Measurements from ENCODE around the gene LPA.

The LPA gene

DNA sequence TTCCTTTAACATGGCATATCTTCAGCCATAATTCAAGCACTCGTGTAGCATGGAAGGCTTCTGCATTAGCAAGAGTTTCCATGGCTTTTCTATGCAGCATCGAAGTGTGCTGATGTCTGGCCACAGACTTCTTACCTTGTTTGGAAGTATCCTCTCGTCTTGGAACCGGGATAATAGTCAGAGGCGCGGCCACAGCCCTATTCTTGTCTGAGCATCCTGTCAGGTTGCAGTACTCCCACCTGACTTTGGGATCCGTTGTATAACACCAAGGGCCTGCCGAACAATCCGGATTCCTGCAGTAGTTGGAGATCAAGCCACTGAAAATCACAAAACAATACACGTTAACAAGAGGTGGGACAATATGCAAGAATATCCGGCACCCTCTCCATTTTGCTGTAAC lies 177.0 kb downstream of the LPA start:
- TF ChIP-seq, protein P1, sequence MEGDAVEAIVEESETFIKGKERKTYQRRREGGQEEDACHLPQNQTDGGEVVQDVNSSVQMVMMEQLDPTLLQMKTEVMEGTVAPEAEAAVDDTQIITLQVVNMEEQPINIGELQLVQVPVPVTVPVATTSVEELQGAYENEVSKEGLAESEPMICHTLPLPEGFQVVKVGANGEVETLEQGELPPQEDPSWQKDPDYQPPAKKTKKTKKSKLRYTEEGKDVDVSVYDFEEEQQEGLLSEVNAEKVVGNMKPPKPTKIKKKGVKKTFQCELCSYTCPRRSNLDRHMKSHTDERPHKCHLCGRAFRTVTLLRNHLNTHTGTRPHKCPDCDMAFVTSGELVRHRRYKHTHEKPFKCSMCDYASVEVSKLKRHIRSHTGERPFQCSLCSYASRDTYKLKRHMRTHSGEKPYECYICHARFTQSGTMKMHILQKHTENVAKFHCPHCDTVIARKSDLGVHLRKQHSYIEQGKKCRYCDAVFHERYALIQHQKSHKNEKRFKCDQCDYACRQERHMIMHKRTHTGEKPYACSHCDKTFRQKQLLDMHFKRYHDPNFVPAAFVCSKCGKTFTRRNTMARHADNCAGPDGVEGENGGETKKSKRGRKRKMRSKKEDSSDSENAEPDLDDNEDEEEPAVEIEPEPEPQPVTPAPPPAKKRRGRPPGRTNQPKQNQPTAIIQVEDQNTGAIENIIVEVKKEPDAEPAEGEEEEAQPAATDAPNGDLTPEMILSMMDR (IDR thresholded peaks at IDR 0.05; ENCODE audit: low read depth, low read length), result no peak
- no peaks in the 10 kb centered on the region for H3K36me3 ChIP-seq
- no peaks in the 10 kb centered on the region for H3K4me1 ChIP-seq
- no peak overlapping the region for H3K4me3 ChIP-seq (ENCODE audit: low read depth, low read length)
- no peaks in the 10 kb centered on the region; the same call in 1 of the 2 replicates for H3K9me3 ChIP-seq
- no peak for DNase-seq
- no peaks in the 10 kb centered on the region for H3K27me3 ChIP-seq

Measured in BE2C (cell line).